HL-60/S4 treated with phorbol 12-myristate 13-acetate at 8.2 ng/mL for 4 days and 3 days (cell line): ENCODE results near the gene RDH13.

Experiments used
- in situ Hi-C: fragments of 300-500 bp; cut with MboI; formaldehyde crosslinking; loops from 2 replicates; pipeline ENCODE4 v1.15.0; 2022; ENCODE audit warnings: low sequenced_read_pairs

The RDH13 gene

GRCh38 chr19:55092423-55093318 lies 29.7 kb upstream of the RDH13 start:
- in situ Hi-C loops = no loop called here

DNA sequence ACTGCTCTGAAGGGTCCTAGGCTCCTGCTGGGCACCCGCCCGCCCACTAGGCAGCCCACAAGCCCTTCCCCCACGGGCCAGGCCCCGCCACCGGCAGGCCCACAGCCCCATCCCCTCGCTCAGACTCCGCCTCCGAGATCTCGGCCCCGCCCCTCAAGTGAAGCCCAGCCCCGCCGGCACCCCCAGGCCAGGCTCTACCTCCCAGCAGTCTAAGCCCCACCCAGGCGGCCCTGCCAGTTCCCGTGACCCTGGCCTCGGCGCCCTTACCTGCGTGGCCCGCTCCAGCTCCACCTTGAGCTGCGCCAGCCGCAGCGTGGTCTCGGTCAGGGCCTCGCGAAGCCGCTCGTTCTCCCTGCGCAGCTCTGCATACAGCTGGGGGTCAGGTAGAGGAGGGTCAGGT lies 29.0 kb upstream of the RDH13 start:
- in situ Hi-C loops = no loop called here

- in situ Hi-C loops = no loop called here
These were observed 28.4 kb upstream of the RDH13 start for GRCh38 chr19:55091126-55091910.

- in situ Hi-C loops = no loop called here
These were observed 27.6 kb upstream of the RDH13 start for GRCh38 chr19:55090564-55090963.

GRCh38 chr19:55089342-55089944 lies 26.5 kb upstream of the RDH13 start:
- in situ Hi-C loops = no loop called here

GRCh38 chr19:55088543-55089341 lies 25.8 kb upstream of the RDH13 start:
- in situ Hi-C loops = no loop called here

- in situ Hi-C loops = no loop called here
These were observed 25.1 kb upstream of the RDH13 start for GRCh38 chr19:55088021-55088451.

GRCh38 chr19:55087542-55087901 lies 24.6 kb upstream of the RDH13 start:
- in situ Hi-C loops = no loop called here

DNA sequence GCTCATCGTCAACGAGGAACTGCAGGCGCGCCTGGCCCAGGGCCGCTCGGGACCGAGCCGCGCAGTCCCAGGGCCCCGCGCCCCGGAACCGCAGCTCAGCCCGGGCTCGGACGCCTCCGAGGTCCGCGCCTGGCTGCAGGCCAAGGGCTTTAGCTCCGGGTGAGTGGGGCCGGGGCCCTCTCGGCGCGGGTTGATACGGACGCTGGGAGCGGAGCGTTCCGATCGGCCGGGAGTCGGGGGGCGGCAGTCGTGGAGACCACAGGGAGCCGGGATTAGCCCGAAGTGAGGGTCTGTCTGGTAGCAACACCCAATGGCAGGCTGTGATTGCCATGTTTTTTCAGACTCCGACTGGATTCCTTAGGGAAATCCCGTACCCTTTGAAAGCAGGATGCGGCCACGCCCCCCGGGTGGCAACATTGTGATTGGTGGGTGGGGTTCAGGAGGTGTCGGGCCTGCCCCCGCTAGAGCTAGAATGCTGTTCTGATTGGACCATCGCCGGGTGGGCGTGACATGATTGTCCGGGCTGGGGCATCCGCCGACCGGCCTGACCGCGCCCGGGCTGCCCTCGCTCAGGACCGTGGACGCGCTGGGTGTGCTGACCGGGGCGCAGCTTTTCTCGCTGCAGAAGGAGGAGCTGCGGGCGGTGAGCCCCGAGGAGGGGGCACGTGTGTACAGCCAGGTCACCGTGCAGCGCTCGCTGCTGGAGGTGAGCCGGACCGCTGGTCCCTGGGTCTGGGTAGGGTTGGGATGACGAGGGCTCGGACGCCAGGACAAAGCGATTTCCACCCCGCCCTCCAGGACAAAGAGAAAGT lies 24.0 kb upstream of the RDH13 start:
- in situ Hi-C loops = no loop called here

DNA sequence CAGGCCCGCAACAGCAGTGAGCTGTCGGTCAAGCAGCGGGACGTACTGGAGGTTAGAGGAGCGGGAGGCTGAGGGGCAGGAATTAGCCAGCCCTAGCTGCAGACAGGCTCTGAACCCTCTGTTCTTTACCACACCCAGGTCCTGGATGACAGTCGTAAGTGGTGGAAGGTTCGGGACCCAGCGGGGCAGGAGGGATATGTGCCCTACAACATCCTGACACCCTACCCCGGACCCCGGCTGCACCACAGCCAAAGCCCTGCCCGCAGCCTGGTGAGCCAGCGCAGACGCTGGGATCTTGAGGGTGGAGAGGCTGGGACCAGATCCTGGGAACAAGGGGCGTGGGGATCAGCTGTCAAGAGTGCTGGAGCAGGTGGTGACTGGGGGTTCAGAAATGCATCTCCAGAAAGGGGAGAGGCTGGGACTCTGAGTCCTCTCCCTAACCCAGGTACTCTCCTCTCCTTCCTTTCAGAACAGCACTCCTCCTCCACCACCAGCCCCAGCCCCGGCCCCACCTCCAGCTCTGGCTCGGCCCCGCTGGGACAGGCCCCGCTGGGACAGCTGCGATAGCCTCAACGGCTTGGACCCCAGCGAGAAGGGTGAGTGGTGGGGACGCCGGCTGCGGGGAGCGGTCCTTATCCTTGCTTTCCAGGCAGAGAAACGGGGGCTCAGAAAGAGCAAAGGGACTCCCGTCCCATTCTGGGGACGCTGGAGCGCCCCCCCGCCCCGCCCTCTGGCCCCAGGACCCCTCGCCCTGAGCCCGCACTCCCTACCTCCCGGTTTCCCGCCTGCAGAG lies 23.2 kb upstream of the RDH13 start:
- in situ Hi-C loops = no loop called here

DNA sequence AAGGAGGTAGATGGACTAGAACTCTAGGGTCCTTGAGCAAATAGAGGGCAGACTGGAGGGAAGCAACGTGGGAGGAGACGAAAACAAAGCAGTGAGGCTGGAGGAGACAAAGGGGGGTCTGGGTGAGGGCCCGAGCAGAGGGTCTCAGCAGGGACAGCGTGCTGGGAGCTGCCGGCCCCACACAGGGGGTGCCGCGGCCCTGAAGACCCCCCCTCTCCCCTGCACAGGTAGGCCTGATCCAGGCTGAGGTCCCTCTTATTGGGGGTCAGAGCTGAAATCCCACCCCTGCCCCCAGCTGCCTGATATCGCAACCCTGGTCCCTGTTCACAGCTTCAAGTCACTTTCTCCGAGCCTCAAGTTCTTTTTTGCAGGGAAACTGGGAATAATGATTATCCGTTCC lies 21.5 kb upstream of the RDH13 start:
- in situ Hi-C loops = no loop called here

DNA sequence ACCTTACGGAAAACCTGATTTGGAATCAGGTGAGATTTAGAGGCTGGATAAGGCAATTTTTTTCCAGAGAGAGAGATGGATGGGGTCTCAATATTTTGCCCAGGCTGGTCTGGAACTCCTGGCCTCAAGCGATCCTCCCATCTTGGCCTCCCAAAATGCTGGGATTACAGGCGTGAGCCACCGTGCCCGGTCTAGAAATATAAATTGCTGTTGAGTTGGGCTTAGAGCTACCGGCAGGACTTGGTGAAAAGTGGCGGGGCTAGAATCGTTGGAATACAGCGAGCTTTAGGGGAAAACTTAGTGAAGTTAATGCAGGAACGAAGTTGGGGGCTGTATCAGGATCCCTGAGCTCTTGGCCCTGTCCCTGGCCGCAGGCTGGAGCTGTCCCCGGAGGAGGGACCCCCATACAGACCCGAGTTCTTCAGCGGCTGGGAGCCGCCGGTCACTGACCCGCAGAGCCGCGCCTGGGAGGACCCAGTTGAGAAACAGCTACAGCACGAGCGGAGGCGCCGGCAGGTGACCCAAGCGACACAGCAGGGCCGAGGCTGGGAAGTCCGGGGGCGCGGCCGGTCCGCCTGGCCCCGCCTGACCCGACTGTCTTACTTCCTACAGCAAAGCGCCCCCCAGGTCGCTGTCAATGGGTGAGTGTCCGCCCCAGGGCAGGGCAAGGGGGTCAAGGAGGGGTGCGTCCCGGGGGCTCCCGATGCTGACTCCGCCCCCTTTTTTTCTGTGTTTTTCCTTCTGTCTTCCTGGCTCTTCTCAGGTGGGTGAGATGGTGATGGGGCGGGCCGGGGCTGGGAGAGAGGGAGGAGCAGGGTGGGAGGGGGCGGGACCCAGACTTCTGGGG lies 20.3 kb upstream of the RDH13 start:
- in situ Hi-C loops = no loop called here

GRCh38 chr19:55082020-55082851 lies 19.3 kb upstream of the RDH13 start:
- in situ Hi-C loops = no loop called here

DNA sequence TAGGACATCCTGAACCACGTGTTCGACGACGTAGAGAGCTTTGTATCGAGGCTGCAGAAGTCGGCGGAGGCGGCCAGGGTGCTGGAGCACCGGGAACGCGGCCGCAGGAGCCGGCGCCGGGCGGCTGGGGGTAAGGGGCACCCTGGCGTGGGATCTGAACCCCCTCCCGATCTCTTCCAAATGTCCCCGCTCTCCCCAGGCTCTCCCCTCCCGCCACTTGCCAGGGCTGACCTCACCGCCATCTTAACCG lies 18.7 kb upstream of the RDH13 start:
- in situ Hi-C loops = no loop called here

GRCh38 chr19:55080968-55081769 lies 18.2 kb upstream of the RDH13 start:
- in situ Hi-C loops = no loop called here

DNA sequence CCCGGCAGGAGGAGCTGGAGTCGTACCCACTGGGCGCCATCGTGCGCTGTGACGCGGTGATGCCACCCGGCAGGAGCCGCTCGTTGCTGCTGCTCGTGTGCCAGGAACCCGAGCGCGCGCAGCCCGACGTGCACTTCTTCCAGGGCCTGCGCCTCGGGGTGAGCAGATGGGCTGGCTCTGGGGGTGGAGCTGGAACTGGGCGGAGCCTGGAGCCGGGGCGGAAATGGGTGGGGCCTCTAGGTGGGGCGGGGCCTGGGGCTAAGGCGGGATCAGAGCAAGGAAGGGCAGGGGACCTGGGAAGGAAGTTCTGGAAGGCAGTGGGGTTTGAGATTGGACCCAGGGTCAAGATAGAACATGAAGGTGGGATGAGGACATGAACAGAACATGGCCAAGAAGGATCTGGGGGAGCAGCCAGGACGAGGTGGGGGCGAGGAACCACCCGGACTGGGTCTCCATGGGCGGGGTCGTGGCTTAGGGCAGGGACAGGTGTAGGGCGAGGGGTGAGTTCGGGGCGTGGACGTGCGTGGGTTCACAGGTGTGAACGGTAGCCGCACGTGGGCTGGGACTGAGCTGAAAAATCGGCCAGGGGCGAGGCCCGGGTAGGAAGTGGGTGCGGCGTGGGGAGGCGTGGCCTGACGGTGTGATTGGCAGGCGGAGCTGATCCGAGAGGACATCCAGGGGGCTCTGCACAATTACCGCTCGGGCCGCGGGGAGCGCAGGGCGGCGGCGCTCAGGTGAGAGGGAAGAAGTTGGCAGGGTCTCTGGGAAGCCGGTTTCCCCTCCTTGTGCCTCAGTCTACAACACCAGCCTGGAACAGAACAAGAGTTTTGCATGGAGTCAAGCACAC lies 17.4 kb upstream of the RDH13 start:
- in situ Hi-C loops = no loop called here
